Neural cell (in vitro differentiated cells): ENCODE data around the gene CACNA1B. TPM values are rescaled to one million over a fixed set of nuclear protein-coding genes. Genes with fewer than 3 reads are reported as not detected.

Experiments
- H2AFZ ChIP-seq: fragments of 200-600, 300-800 bp; sonication (generic), shearing (Covaris generic); 2 replicates; pipeline ENCODE4 v1.6.0; 2014; ENCODE audit warnings: low read depth, mild to moderate bottlenecking, antibody characterized with exemption, low read length, moderate library complexity
- H3F3A ChIP-seq: fragments of 200-600 bp; shearing (Covaris generic); 2 replicates; pipeline ENCODE4 v1.6.1; 2016; ENCODE audit warnings: mild to moderate bottlenecking, moderate library complexity, mixed read lengths, antibody characterized with exemption, low read length; ENCODE audit not compliant: insufficient read depth, poor library complexity, severe bottlenecking
- H3K27ac ChIP-seq: fragments of 200-600, 300-800 bp; sonication (generic), shearing (Covaris generic); 2 replicates; pipeline ENCODE4 v1.5.1; 2014; ENCODE audit warnings: mild to moderate bottlenecking, low read length, moderate library complexity
- H3K27me3 ChIP-seq: fragments of 300-800, 200-600 bp; sonication (generic), shearing (Covaris generic); 2 replicates; pipeline ENCODE4 v1.6.0; 2014; ENCODE audit warnings: mild to moderate bottlenecking, low read depth, low read length, moderate library complexity; ENCODE audit not compliant: insufficient read depth
- H3K36me3 ChIP-seq: fragments of 300-800, 200-600 bp; sonication (generic), shearing (Covaris generic); 2 replicates; pipeline ENCODE4 v1.5.1; 2014; ENCODE audit warnings: mild to moderate bottlenecking, antibody characterized with exemption, low read length, moderate library complexity; ENCODE audit not compliant: insufficient read depth
- H3K4me2 ChIP-seq: fragments of 300-800, 200-600 bp; sonication (generic), shearing (Covaris generic); 2 replicates; pipeline ENCODE4 v1.6.0; 2014; ENCODE audit warnings: mild to moderate bottlenecking, low read length
- H3K4me3 ChIP-seq: fragments of 300-800, 200-600 bp; sonication (generic), shearing (Covaris generic); 2 replicates; pipeline ENCODE4 v1.5.1; 2014; ENCODE audit warnings: mild to moderate bottlenecking, low read length, moderate library complexity
- H3K79me2 ChIP-seq: fragments of 200-600 bp; shearing (Covaris generic); replicated peaks from 2 replicates; pipeline ENCODE4 v1.6.0; 2014; ENCODE audit warnings: mild to moderate bottlenecking, low read length, moderate library complexity; ENCODE audit not compliant: insufficient read depth
- H3K9ac ChIP-seq: fragments of 300-800, 200-600 bp; sonication (generic), shearing (Covaris generic); 2 replicates; pipeline ENCODE4 v1.6.1; 2016; ENCODE audit warnings: mild to moderate bottlenecking, low read length, mixed read lengths
- H3K9me2 ChIP-seq: fragments of 200-600 bp; shearing (Covaris generic); 2 replicates; pipeline ENCODE4 v1.6.1; 2016; ENCODE audit warnings: mild to moderate bottlenecking, low read length, mixed read lengths; ENCODE audit not compliant: insufficient read depth
- H3K9me3 ChIP-seq: fragments of 200-600, 300-800 bp; sonication (generic), shearing (Covaris generic); 2 replicates; pipeline ENCODE4 v1.6.1; 2016; ENCODE audit warnings: mild to moderate bottlenecking, mixed run types, low read length, moderate library complexity, mixed read lengths
- H4K20me1 ChIP-seq: fragments of 200-600 bp; shearing (Covaris generic); 2 replicates; pipeline ENCODE4 v1.6.1; 2016; ENCODE audit warnings: mild to moderate bottlenecking, mixed run types; ENCODE audit not compliant: insufficient read depth
- CTCF ChIP-seq: fragments of 450-650 bp; IDR thresholded peaks from 2 replicates; pipeline ENCODE4 v1.5.1; 2014; ENCODE audit warnings: antibody characterized with exemption, mild to moderate bottlenecking, moderate library complexity; ENCODE audit not compliant: poor library complexity, severe bottlenecking
- EP300 ChIP-seq: fragments of 450-650 bp; conservative IDR thresholded peaks from 2 replicates; pipeline ENCODE4 v1.6.1; 2014; ENCODE audit warnings: antibody characterized with exemption, mild to moderate bottlenecking, moderate library complexity; ENCODE audit not compliant: poor library complexity, severe bottlenecking
- EZH2 ChIP-seq: fragments of 200-600, 300-800 bp; shearing (Covaris generic), sonication (generic); IDR thresholded peaks from 2 replicates; pipeline ENCODE4 v1.6.1; 2014; ENCODE audit warnings: antibody characterized with exemption, low read length, borderline replicate concordance, mild to moderate bottlenecking; ENCODE audit not compliant: insufficient read depth, poor library complexity, severe bottlenecking
- MXI1 ChIP-seq: fragments of 450-650 bp; conservative IDR thresholded peaks from 2 replicates; pipeline ENCODE4 v1.6.1; 2014; ENCODE audit warnings: antibody characterized with exemption, mild to moderate bottlenecking; ENCODE audit not compliant: poor library complexity, severe bottlenecking
- POLR2AphosphoS5 ChIP-seq: IDR thresholded peaks from 2 replicates; pipeline ENCODE4 v1.6.1; 2012
- RAD21 ChIP-seq: fragments of 450-650 bp; conservative IDR thresholded peaks from 2 replicates; pipeline ENCODE4 v1.6.1; 2014; ENCODE audit warnings: antibody characterized with exemption, mild to moderate bottlenecking, moderate library complexity
- SMC3 ChIP-seq: fragments of 450-650 bp; conservative IDR thresholded peaks from 2 replicates; pipeline ENCODE4 v1.6.1; 2014; ENCODE audit warnings: antibody characterized with exemption, mild to moderate bottlenecking, moderate library complexity; ENCODE audit not compliant: poor library complexity
- TAF1 ChIP-seq: IDR thresholded peaks from 2 replicates; pipeline ENCODE4 v1.6.1; 2012; ENCODE audit warnings: low read depth
- polyA plus RNA-seq: library from polyadenylated mRNA; depleted of rRNA; stranded (reverse); fragments of >200 nt; gene quantifications from 2 replicates; pipeline ENCODE4 v1.2.3, GENCODE V29; 2014
- TF ChIP-seq, protein P1 (sequence below): IDR thresholded peaks from 2 replicates; pipeline ENCODE4 v1.6.1; 2012; ENCODE audit warnings: borderline replicate concordance

Gene CACNA1B
- polyA plus RNA-seq, 1 donor from 2014 or later: 5.8 TPM

DNA sequence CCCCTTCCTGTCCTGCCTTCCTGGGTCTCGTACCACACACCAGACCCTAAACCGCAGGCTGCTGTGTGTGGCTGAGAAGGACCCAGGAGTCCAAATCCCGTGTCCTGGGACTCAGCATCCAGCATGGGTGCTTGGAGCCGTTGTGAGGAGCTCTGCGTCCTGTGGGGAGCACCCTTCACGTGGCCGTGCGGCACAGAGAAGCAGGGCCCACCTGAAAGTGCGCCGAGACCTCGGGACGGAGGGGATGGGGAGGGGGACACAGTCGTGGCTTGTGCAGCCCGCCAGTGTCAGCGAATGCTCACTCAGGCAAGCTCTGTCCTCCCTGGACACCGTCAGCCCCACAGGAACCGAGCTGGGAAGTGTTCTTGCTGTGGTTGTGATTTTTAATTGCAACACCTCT lies 244.6 kb downstream of the CACNA1B start:
- Histone ChIP-seq H4K20me1 (no peaks in the 10 kb centered on the region), H3F3A (no peaks in the 10 kb centered on the region), H2AFZ (no peak overlapping the region), H3K9me3 (peaks cover 9% of the 10 kb centered on the region), H3K9me2 (no peaks in the 10 kb centered on the region), H3K36me3 (peaks cover 7% of the 10 kb centered on the region), H3K9ac (no peak overlapping the region), H3K79me2 (no peaks in the 10 kb centered on the region), H3K4me3 (no peak overlapping the region), H3K27me3 (no peaks in the 10 kb centered on the region), H3K27ac (no peak overlapping the region), H3K4me2 (no peak overlapping the region)
- no peak for TF ChIP-seq RAD21
- no peak for TF ChIP-seq SMC3
- no peak for TF ChIP-seq MXI1
- no peak for TF ChIP-seq TAF1
- TF ChIP-seq EP300: no peak
- TF ChIP-seq, protein P1, sequence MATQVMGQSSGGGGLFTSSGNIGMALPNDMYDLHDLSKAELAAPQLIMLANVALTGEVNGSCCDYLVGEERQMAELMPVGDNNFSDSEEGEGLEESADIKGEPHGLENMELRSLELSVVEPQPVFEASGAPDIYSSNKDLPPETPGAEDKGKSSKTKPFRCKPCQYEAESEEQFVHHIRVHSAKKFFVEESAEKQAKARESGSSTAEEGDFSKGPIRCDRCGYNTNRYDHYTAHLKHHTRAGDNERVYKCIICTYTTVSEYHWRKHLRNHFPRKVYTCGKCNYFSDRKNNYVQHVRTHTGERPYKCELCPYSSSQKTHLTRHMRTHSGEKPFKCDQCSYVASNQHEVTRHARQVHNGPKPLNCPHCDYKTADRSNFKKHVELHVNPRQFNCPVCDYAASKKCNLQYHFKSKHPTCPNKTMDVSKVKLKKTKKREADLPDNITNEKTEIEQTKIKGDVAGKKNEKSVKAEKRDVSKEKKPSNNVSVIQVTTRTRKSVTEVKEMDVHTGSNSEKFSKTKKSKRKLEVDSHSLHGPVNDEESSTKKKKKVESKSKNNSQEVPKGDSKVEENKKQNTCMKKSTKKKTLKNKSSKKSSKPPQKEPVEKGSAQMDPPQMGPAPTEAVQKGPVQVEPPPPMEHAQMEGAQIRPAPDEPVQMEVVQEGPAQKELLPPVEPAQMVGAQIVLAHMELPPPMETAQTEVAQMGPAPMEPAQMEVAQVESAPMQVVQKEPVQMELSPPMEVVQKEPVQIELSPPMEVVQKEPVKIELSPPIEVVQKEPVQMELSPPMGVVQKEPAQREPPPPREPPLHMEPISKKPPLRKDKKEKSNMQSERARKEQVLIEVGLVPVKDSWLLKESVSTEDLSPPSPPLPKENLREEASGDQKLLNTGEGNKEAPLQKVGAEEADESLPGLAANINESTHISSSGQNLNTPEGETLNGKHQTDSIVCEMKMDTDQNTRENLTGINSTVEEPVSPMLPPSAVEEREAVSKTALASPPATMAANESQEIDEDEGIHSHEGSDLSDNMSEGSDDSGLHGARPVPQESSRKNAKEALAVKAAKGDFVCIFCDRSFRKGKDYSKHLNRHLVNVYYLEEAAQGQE: no peak
- TF ChIP-seq POLR2AphosphoS5: no peak
- TF ChIP-seq CTCF: no peak
- no peak for TF ChIP-seq EZH2

GRCh38 chr9:138122676-138123075 lies 245.1 kb downstream of the CACNA1B start:
- no peak overlapping the region for H3K9ac ChIP-seq
- no peaks in the 10 kb centered on the region for H3K79me2 ChIP-seq
- H2AFZ ChIP-seq: no peak overlapping the region
- H3K27me3 ChIP-seq: no peaks in the 10 kb centered on the region
- H3K4me3 ChIP-seq: no peak overlapping the region
- H3F3A ChIP-seq: no peaks in the 10 kb centered on the region
- H3K9me2 ChIP-seq: no peaks in the 10 kb centered on the region
- no peak overlapping the region for H3K27ac ChIP-seq
- no peaks in the 10 kb centered on the region for H4K20me1 ChIP-seq
- H3K9me3 ChIP-seq: peaks cover 9% of the 10 kb centered on the region
- no peak for TF ChIP-seq SMC3
- TF ChIP-seq RAD21: no peak
- no peak for TF ChIP-seq TAF1
- TF ChIP-seq MXI1: no peak
- TF ChIP-seq, protein P1: no peak
- TF ChIP-seq EP300: no peak
- TF ChIP-seq POLR2AphosphoS5: no peak
- TF ChIP-seq EZH2: no peak
- TF ChIP-seq CTCF: no peak
- H3K36me3 ChIP-seq: peaks cover 7% of the 10 kb centered on the region
- H3K4me2 ChIP-seq: no peak overlapping the region
